ENCODE data around the gene HHIPL1.

The HHIPL1 gene

GRCh38 chr14:99728231-99728920 is 83.4 kb downstream of the HHIPL1 start:
- DNase-seq (ENCODE audit: low read depth in 2 of 3, low spot score in 1 of 3), result no peak

- no peak for DNase-seq (ENCODE audit: low read depth in 2 of 3, low spot score in 1 of 3)
Measured at GRCh38 chr14:99728981-99729451, 84.1 kb downstream of the HHIPL1 start.

Measured in stimulated activated CD4-positive, alpha-beta T cell treated with anti-CD3 and anti-CD28 coated beads, Interleukin-12 subunit alpha, Interleukin-12 subunit beta, amount 100 ng/mL, for 48 hours (primary cell).